H9 (cell line): ENCODE measurements around the gene ATP8A2. TPM values are rescaled to one million over a fixed set of nuclear protein-coding genes. Genes with fewer than 3 reads are reported as not detected.

Source experiments
- DNase-seq: peaks from one replicate; pipeline ENCODE4 v3.0.0-alpha.2; 2017
- H2AFZ ChIP-seq: one replicate; pipeline ENCODE4 v1.6.1; 2013; ENCODE audit warnings: mild to moderate bottlenecking, low read length, control low read depth, moderate library complexity
- H2AK5ac ChIP-seq: 2 replicates; pipeline ENCODE4 v1.6.1; 2013; ENCODE audit warnings: low read length, control low read depth, mixed read lengths; ENCODE audit not compliant: insufficient read length
- H2BK120ac ChIP-seq: one replicate; pipeline ENCODE4 v1.6.1; 2013; ENCODE audit warnings: low read depth, mild to moderate bottlenecking, low read length, control low read depth, inconsistent platforms; ENCODE audit not compliant: poor library complexity, severe bottlenecking
- H2BK12ac ChIP-seq: 2 replicates; pipeline ENCODE4 v1.6.1; 2013; ENCODE audit warnings: low read length, control low read depth, mixed read lengths, low read depth; ENCODE audit not compliant: insufficient read length
- H2BK15ac ChIP-seq: 2 replicates; pipeline ENCODE4 v1.6.1; 2013; ENCODE audit warnings: low read depth, low read length, control low read depth
- H2BK20ac ChIP-seq: one replicate; pipeline ENCODE4 v1.6.1; 2013; ENCODE audit warnings: low read depth, mild to moderate bottlenecking, low read length, control low read depth, inconsistent platforms; ENCODE audit not compliant: poor library complexity, severe bottlenecking
- H2BK5ac ChIP-seq: 2 replicates; pipeline ENCODE4 v1.6.1; 2013; ENCODE audit warnings: low read length, control low read depth, mixed read lengths; ENCODE audit not compliant: insufficient read length
- H3K14ac ChIP-seq: 2 replicates; pipeline ENCODE4 v1.6.1; 2013; ENCODE audit warnings: low read length, control low read depth; ENCODE audit not compliant: insufficient read depth
- H3K18ac ChIP-seq: 2 replicates; pipeline ENCODE4 v1.6.1; 2013; ENCODE audit warnings: low read depth, mild to moderate bottlenecking, mixed read lengths, low read length, control low read depth; ENCODE audit not compliant: insufficient read length
- H3K23ac ChIP-seq: 2 replicates; pipeline ENCODE4 v1.6.1; 2013; ENCODE audit warnings: low read length, control low read depth, mixed read lengths, low read depth; ENCODE audit not compliant: insufficient read length
- H3K23me2 ChIP-seq: 2 replicates; pipeline ENCODE4 v1.6.1; 2013; ENCODE audit warnings: low read depth, mild to moderate bottlenecking, mixed read lengths, low read length, control low read depth; ENCODE audit not compliant: insufficient read length, poor library complexity, severe bottlenecking
- H3K27ac ChIP-seq: 2 replicates; pipeline ENCODE4 v1.5.1; 2013; ENCODE audit warnings: low read length, control low read depth, mixed read lengths, low read depth; ENCODE audit not compliant: insufficient read length
- H3K27me3 ChIP-seq: 2 replicates; pipeline ENCODE4 v1.6.1; 2013; ENCODE audit warnings: low read length, control low read depth, inconsistent platforms; ENCODE audit not compliant: insufficient read depth
- H3K4ac ChIP-seq: 2 replicates; pipeline ENCODE4 v1.6.1; 2013; ENCODE audit warnings: low read depth, mild to moderate bottlenecking, control low read depth, inconsistent platforms, low read length, moderate library complexity
- H3K4me1 ChIP-seq: 2 replicates; pipeline ENCODE4 v1.6.1; 2013; ENCODE audit warnings: low read length, control low read depth, inconsistent platforms; ENCODE audit not compliant: insufficient read depth
- H3K4me2 ChIP-seq: 2 replicates; pipeline ENCODE4 v1.6.1; 2013; ENCODE audit warnings: low read length, control low read depth, mixed read lengths; ENCODE audit not compliant: insufficient read length, insufficient read depth
- H3K56ac ChIP-seq: 2 replicates; pipeline ENCODE4 v1.6.1; 2013; ENCODE audit warnings: low read depth, mild to moderate bottlenecking, mixed read lengths, low read length, control low read depth; ENCODE audit not compliant: insufficient read length
- H3K79me1 ChIP-seq: 2 replicates; pipeline ENCODE4 v1.6.1; 2013; ENCODE audit warnings: low read depth, mild to moderate bottlenecking, moderate library complexity, low read length, control low read depth, inconsistent platforms; ENCODE audit not compliant: insufficient read depth, poor library complexity, severe bottlenecking
- H3K79me2 ChIP-seq: 2 replicates; pipeline ENCODE4 v1.6.1; 2013; ENCODE audit warnings: low read length, control low read depth, inconsistent platforms; ENCODE audit not compliant: insufficient read depth
- H3K9ac ChIP-seq: 2 replicates; pipeline ENCODE4 v1.6.1; 2013; ENCODE audit warnings: low read length, control low read depth, mixed read lengths; ENCODE audit not compliant: insufficient read length; ENCODE audit errors: extremely low read depth
- H3K9me3 ChIP-seq: one replicate; pipeline ENCODE4 v1.6.1; 2013; ENCODE audit warnings: low read depth, low read length, inconsistent platforms; ENCODE audit not compliant: control insufficient read depth
- H3T11ph ChIP-seq: one replicate; pipeline ENCODE4 v1.6.1; 2013; ENCODE audit warnings: mild to moderate bottlenecking, low read length, control low read depth, inconsistent platforms
- H4K20me1 ChIP-seq: one replicate; pipeline ENCODE4 v1.6.1; 2013; ENCODE audit not compliant: control insufficient read depth, insufficient read length, insufficient read depth
- H4K5ac ChIP-seq: 2 replicates; pipeline ENCODE4 v1.6.1; 2013; ENCODE audit warnings: low read depth, mild to moderate bottlenecking, mixed read lengths, low read length, control low read depth; ENCODE audit not compliant: insufficient read length
- H4K8ac ChIP-seq: replicated peaks from 2 replicates; pipeline ENCODE4 v1.6.1; 2013; ENCODE audit warnings: low read length, control low read depth, mixed read lengths, low read depth; ENCODE audit not compliant: insufficient read length
- H4K91ac ChIP-seq: 2 replicates; pipeline ENCODE4 v1.6.1; 2013; ENCODE audit warnings: low read depth, mild to moderate bottlenecking, moderate library complexity, mixed read lengths, low read length, control low read depth; ENCODE audit not compliant: insufficient read length
- H3K27ac Mint-ChIP-seq, 3 experiments: 2 replicates in 2 of 3; 3 replicates in 1 of 3; pipeline ENCODE4 v1.8.0; 2020 to 2021; ENCODE audit warnings: mixed read lengths in 3 of 3, mild to moderate bottlenecking in 1 of 3, moderate library complexity in 1 of 3
- H3K27me3 Mint-ChIP-seq: 2 replicates; pipeline ENCODE4 v1.8.0; 2021; ENCODE audit warnings: low read depth, mild to moderate bottlenecking, moderate library complexity, mixed read lengths
- H3K36me3 Mint-ChIP-seq, 3 experiments: 2 replicates in 2 of 3; 3 replicates in 1 of 3; pipeline ENCODE4 v1.8.0; 2020 to 2021; ENCODE audit warnings: low read depth in 3 of 3, mixed read lengths in 3 of 3; ENCODE audit not compliant: insufficient read depth in 1 of 3
- H3K4me1 Mint-ChIP-seq, 2 experiments: 2 replicates each; pipeline ENCODE4 v1.8.0; 2020; ENCODE audit warnings: mixed read lengths in 2 of 2
- H3K4me3 Mint-ChIP-seq, 2 experiments: 2 replicates in 1 of 2; 3 replicates in 1 of 2; pipeline ENCODE4 v1.8.0; 2020 to 2021; ENCODE audit warnings: mild to moderate bottlenecking in 2 of 2, mixed read lengths in 2 of 2, moderate library complexity in 1 of 2
- H3K9me3 Mint-ChIP-seq, 2 experiments: 2 replicates in 1 of 2; 3 replicates in 1 of 2; pipeline ENCODE4 v1.8.0; 2020; ENCODE audit warnings: mild to moderate bottlenecking in 2 of 2, mixed read lengths in 2 of 2, moderate library complexity in 1 of 2
- WGBS: extraction: QIAGEN DNeasy Blood & Tissue Kit; methylation state at CpG from one replicate; pipeline ENCODE4 v1.1.7; 2013; ENCODE audit warnings: missing lambda C conversion rate, low lambda C conversion rate, mixed read lengths; ENCODE audit not compliant: insufficient read length; ENCODE audit errors: extremely low coverage; 5-methylcytosine and 5-hydroxymethylcytosine counted together
- total RNA-seq: library from RNA; stranded (reverse); gene quantifications from 2 replicates; pipeline ENCODE4 v1.2.1, GENCODE V29; 2021
- TF ChIP-seq, protein P1 (sequence below): fragments of 200-600 bp; sonication (generic); conservative IDR thresholded peaks from 3 replicates; pipeline ENCODE4 v1.8.0; 2021; ENCODE audit warnings: antibody characterized with exemption, mild to moderate bottlenecking

The ATP8A2 gene
- total RNA-seq, 1 experiment from 2014 or later, result 18.2 TPM

DNA sequence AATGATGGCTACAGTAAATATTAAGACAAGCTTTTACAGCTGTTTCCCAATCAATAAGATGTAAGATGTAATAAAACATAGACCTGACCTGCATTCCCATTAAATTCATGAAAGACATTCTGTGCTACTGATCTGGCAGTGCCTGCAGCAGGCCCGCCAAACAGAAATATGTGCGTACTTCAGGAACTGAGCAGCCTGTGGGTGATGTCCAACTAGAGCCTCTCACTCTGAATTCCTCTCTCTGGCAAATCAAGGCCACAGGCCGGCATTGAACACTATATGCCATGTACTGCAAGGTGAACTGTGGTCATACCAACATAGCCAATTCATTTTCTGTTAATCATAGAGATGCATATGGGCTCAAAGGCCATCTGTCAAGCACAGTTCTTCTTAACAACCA, 662.2 kb downstream of the ATP8A2 start:
- no peak overlapping the region for H4K8ac ChIP-seq
- H3K4me1 Mint-ChIP-seq, result peaks cover 17 to 30% of the 10 kb centered on the region in 2 experiments
- TF ChIP-seq, protein P1, sequence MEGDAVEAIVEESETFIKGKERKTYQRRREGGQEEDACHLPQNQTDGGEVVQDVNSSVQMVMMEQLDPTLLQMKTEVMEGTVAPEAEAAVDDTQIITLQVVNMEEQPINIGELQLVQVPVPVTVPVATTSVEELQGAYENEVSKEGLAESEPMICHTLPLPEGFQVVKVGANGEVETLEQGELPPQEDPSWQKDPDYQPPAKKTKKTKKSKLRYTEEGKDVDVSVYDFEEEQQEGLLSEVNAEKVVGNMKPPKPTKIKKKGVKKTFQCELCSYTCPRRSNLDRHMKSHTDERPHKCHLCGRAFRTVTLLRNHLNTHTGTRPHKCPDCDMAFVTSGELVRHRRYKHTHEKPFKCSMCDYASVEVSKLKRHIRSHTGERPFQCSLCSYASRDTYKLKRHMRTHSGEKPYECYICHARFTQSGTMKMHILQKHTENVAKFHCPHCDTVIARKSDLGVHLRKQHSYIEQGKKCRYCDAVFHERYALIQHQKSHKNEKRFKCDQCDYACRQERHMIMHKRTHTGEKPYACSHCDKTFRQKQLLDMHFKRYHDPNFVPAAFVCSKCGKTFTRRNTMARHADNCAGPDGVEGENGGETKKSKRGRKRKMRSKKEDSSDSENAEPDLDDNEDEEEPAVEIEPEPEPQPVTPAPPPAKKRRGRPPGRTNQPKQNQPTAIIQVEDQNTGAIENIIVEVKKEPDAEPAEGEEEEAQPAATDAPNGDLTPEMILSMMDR, result no peak
- H3K27ac ChIP-seq, result no peak overlapping the region
- peaks cover 2% of the 10 kb centered on the region; the same call in 1 of the 2 replicates for H3K27me3 Mint-ChIP-seq
- H3K56ac ChIP-seq, result no peak overlapping the region
- no peaks in the 10 kb centered on the region for H3K79me1 ChIP-seq
- no peak overlapping the region for H2BK12ac ChIP-seq
- no peaks in the 10 kb centered on the region for H3K79me2 ChIP-seq
- no peaks in the 10 kb centered on the region for H3K27me3 ChIP-seq
- no peaks in the 10 kb centered on the region for H3K4me1 ChIP-seq
- no peak overlapping the region for H3K14ac ChIP-seq
- H3K23me2 ChIP-seq, result no peaks in the 10 kb centered on the region
- H2BK15ac ChIP-seq, result no peak overlapping the region
- H3T11ph ChIP-seq, result no peak overlapping the region
- H2BK5ac ChIP-seq, result no peak overlapping the region
- no peak overlapping the region for H4K91ac ChIP-seq
- H3K9me3 Mint-ChIP-seq, result peaks cover 9 to 20% of the 10 kb centered on the region in 2 experiments; a peak in 4 of 5 replicates
- no CpG with 5 or more reads among the region's 3 CpGs for WGBS
- no peak overlapping the region for H2AFZ ChIP-seq
- no peak overlapping the region for H3K9ac ChIP-seq
- H2BK120ac ChIP-seq, result no peak overlapping the region
- H2AK5ac ChIP-seq, result no peak overlapping the region
- DNase-seq, result no peak
- no peak overlapping the region for H3K23ac ChIP-seq
- H3K18ac ChIP-seq, result no peak overlapping the region
- H3K27ac Mint-ChIP-seq, result no peak overlapping the region
- peaks cover 10 to 18% (median 14%) of the 10 kb centered on the region in 3 experiments for H3K36me3 Mint-ChIP-seq
- H4K5ac ChIP-seq, result no peak overlapping the region
- no peak overlapping the region for H2BK20ac ChIP-seq
- no peak overlapping the region for H3K4ac ChIP-seq
- no peak overlapping the region for H3K4me3 Mint-ChIP-seq
- H3K9me3 ChIP-seq, result no peaks in the 10 kb centered on the region
- no peaks in the 10 kb centered on the region for H4K20me1 ChIP-seq
- no peak overlapping the region for H3K4me2 ChIP-seq
